Tongue (tissue), 2 donors: ENCODE results near the gene IFT52. TPM values are rescaled to one million over a fixed set of nuclear protein-coding genes. Genes with fewer than 3 reads are reported as not detected.
A peak's percentile ranks its signal among the peaks of the same experiment; 100 is the strongest.

Experiments used
- DNase-seq: peaks from one replicate; pipeline ENCODE4 v3.0.0-alpha.2; 2015
- total RNA-seq: library from RNA; depleted of rRNA; stranded (reverse); fragments of >200 nt; gene quantifications from one replicate; pipeline ENCODE4 v1.2.3, GENCODE V29; 2014

The IFT52 gene
- total RNA-seq, 1 donor from 2014 or later = 26.2 TPM

DNA sequence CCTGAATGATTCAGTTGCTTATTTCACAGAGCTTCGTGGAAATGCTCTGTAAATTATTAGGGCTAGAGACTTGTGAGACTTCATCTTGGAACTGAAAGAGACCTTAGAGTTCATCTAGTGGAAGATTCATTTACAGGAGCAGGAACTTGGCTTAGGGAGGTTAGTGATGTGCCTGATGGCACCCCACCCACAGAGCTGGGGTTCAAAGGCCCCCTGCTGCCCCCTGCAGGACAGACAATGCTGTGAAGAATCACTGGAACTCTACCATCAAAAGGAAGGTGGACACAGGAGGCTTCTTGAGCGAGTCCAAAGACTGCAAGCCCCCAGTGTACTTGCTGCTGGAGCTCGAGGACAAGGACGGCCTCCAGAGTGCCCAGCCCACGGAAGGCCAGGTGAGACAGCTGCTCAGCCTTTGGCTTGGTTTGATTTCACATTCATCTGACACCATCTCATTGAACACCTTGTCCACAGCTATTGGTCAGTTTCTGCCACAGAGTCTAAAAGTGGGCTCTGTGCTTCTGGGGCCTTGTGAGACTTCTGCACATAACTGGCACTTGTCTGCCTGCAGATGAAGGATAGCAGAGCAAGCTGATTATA lies 101.3 kb downstream of the IFT52 start:
- peak; percentile 38 for DNase-seq

DNA sequence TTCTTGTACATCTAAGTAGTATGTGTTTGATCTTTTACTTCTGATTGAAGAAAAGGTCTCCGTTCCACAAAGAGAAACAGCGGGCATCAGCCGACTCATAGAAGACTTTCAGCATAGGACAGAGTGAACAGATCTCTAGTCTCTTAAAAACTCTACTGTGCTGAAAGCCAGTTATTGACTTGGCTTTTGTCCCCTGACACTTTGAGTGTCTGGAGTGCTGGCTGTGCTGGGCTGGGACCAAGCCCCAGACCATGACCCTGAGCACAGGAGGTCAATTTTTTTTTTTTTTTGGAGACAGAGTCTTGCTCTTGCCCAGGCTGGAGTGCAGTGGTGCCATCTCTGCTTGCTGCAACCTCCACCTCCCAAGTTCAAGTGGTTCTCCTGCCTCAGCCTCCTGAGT lies 104.0 kb downstream of the IFT52 start:
- DNase-seq = no peak

DNA sequence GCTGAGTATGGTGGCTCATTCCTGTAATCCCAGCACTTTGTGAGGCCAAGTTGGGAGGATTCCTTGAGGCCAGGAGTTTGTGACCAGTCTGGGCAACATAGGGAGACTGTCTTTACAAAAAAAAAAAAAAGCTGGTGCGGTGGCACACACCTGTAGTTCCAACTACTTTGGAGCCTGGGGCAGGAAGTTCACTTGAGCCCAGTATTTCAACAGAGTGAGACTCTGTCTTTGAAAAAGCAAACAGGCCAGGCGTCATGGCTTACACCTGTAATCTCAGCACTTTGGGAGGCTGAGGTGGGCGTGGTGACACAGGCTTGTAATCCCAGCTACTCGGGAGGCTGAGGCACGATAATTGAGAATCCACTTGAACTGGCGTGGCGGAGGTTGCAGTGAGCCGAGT lies 104.8 kb downstream of the IFT52 start:
- DNase-seq = no peak

Other genes starting within 250 kb of the IFT52 start
- gene SRSF6, start 133.0 kb upstream of the IFT52 start, total RNA-seq = 90.1 TPM
- gene L3MBTL1, start 83.2 kb upstream of the IFT52 start, total RNA-seq = 13.4 TPM
- gene SGK2, start 31.9 kb upstream of the IFT52 start, total RNA-seq = 1.2 TPM
- 7.7 TPM for gene MYBL2, start 76.2 kb downstream of the IFT52 start, total RNA-seq
- gene GTSF1L, start 136.1 kb downstream of the IFT52 start, total RNA-seq = not detected